ENCODE measurements around the gene CCDC186. TPM values are rescaled to one million over a fixed set of nuclear protein-coding genes. Genes with fewer than 3 reads are reported as not detected.

The CCDC186 gene
- total and polyA plus RNA-seq, 2 of the 4 experiments (the other 2 are of a cell fraction), result 3.0 to 6.1 TPM

DNA sequence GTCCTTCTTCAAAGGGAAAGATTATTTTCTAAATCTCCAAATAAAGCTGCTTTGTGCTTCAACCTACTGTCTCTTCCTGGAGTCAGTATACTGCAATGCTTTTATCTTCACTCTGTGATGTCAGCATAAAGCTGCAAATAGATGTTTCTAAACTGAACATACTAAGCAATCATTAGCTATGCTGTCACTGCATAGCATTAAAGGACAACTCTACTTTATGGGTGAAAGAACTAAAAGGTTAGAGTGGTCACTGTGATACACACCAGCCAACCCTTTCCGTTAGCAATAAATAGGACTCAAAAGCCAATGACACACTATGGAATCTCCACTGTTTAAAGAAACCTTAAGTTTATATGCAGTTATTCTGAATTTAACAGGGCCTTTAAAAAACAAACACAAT, 1.8 kb downstream of the CCDC186 start:
- Histone ChIP-seq H3K36me3 (ENCODE audit: control insufficient read depth, insufficient read depth, low read length) (no peaks in the 10 kb centered on the region), H3K4me3 (ENCODE audit: insufficient read depth, low read depth, low read length) (peak overlapping the region; percentile 7; the same call in 1 of the 2 replicates), H3K4me2 (ENCODE audit: low read depth, low read length) (peak overlapping the region; percentile 96), H3K23ac (ENCODE audit: low read depth, low read length) (no peak overlapping the region), H3K9me1 (ENCODE audit: insufficient read depth, low read length) (0 out of 2 replicates have a peak, but pooled peaks cover 3% of the 10 kb centered on the region), H3K56ac (ENCODE audit: extremely low read depth, insufficient read depth, low read length) (no peak overlapping the region), H3K27me3 (ENCODE audit: control insufficient read depth, insufficient read depth, low read length) (peaks cover 2% of the 10 kb centered on the region), H4K8ac (ENCODE audit: low read depth in 2 of 2, low read length in 2 of 2) (no peak overlapping the region), H2AK9ac (replicated peaks; ENCODE audit: low read depth, low read length, poor library complexity) (no peak overlapping the region), H3K14ac (replicated peaks; ENCODE audit: low read depth, low read length) (no peak overlapping the region), H3K9ac (ENCODE audit: low read depth, low read length) (no peak overlapping the region; the same call in 1 of the 2 replicates), H3K9me3 (ENCODE audit: control insufficient read depth, insufficient read depth, low read length) (peaks cover 4% of the 10 kb centered on the region), H2BK5ac (ENCODE audit: low read depth, low read length, poor library complexity, severe bottlenecking) (no peak overlapping the region), H2AK5ac (ENCODE audit: low read depth, low read length) (no peak overlapping the region), H4K5ac (ENCODE audit: low read depth, low read length) (no peak overlapping the region), H3K4me1 (ENCODE audit: control insufficient read depth, insufficient read depth, low read length) (no peaks in the 10 kb centered on the region), H2AFZ (replicated peaks; ENCODE audit: low read length, poor library complexity) (no peak overlapping the region), H3K4ac (ENCODE audit: low read depth, low read length) (no peak overlapping the region), H4K91ac (ENCODE audit: insufficient read depth, low read depth, low read length) (no peak overlapping the region), H2BK120ac (ENCODE audit: low read depth, low read length) (no peak overlapping the region), H4K20me1 (ENCODE audit: insufficient read depth, low read length) (no peaks in the 10 kb centered on the region), H3K18ac (ENCODE audit: low read depth, low read length) (no peak overlapping the region), H2BK20ac (ENCODE audit: low read depth, low read length) (no peak overlapping the region), H3K79me1 (ENCODE audit: low read depth in 1 of 2, low read length in 2 of 2) (peaks cover 8 to 30% of the 10 kb centered on the region in 2 experiments), H2BK15ac (ENCODE audit: low read depth, low read length) (no peak overlapping the region), H3K27ac (ENCODE audit: insufficient read depth, low read length) (no peak overlapping the region)
- dilution Hi-C loops (cut with HindIII; ENCODE audit: low sequenced_read_pairs, unreplicated experiment), result no loop called here
- POLR2A ChIA-PET (ENCODE audit: unreplicated experiment), result no interaction called here
- WGBS, 2 experiments (ENCODE audit: extremely low coverage in 2 of 2, insufficient read length in 1 of 2), result no CpG with 5 or more reads among the region's 1 CpG
- CTCF ChIA-PET, result interaction anchor here (1.1 kb wide), 1 partner anchor 132 kb away, joined by 3 read pairs; no protein-coding TSS in a partner anchor
- DNase-seq (peak; percentile 40), ATAC-seq (ENCODE audit: low read depth) (no peak)
- in situ Hi-C loops (cut with MboI; ENCODE audit: low sequenced_read_pairs), result no loop called here
- intact Hi-C loops (cut with micrococcal nuclease), result loop anchor here (5.0 kb wide), 1 partner anchor 465 kb away; no protein-coding TSS in a partner anchor
- peak; percentile 34; the same call in 1 of the 2 replicates for TF ChIP-seq MAFK (IDR thresholded peaks at IDR 0.05; ENCODE audit: low read depth, low read length)
- no peak for TF ChIP-seq NFE2L2 (IDR thresholded peaks at IDR 0.05; ENCODE audit: low read depth, low read length)
- no TSS peak for BruUV-seq (replicated peaks)
